Skin of body (tissue), 2 donors: Measurements from ENCODE around the gene SLC30A1. TPM values are rescaled to one million over a fixed set of nuclear protein-coding genes. Genes with fewer than 3 reads are reported as not detected.
A peak's percentile ranks its signal among the peaks of the same experiment; 100 is the strongest.
"Not testable (repeated sequence)": the region's sequence is repeated elsewhere in the genome, so short reads cannot be mapped to it uniquely, and the experiment has no call there.

Experiments used
- DNase-seq: peaks from one replicate; lab custom pipeline; 2025; lab: John Stamatoyannopoulos, UW
- total RNA-seq: library from RNA; depleted of rRNA; stranded (reverse); fragments of >200 nt; gene quantifications from one replicate; pipeline ENCODE4 v1.2.3, GENCODE V29; 2014

SLC30A1 gene, protein sequence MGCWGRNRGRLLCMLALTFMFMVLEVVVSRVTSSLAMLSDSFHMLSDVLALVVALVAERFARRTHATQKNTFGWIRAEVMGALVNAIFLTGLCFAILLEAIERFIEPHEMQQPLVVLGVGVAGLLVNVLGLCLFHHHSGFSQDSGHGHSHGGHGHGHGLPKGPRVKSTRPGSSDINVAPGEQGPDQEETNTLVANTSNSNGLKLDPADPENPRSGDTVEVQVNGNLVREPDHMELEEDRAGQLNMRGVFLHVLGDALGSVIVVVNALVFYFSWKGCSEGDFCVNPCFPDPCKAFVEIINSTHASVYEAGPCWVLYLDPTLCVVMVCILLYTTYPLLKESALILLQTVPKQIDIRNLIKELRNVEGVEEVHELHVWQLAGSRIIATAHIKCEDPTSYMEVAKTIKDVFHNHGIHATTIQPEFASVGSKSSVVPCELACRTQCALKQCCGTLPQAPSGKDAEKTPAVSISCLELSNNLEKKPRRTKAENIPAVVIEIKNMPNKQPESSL
- total RNA-seq = 51.7 TPM

DNA sequence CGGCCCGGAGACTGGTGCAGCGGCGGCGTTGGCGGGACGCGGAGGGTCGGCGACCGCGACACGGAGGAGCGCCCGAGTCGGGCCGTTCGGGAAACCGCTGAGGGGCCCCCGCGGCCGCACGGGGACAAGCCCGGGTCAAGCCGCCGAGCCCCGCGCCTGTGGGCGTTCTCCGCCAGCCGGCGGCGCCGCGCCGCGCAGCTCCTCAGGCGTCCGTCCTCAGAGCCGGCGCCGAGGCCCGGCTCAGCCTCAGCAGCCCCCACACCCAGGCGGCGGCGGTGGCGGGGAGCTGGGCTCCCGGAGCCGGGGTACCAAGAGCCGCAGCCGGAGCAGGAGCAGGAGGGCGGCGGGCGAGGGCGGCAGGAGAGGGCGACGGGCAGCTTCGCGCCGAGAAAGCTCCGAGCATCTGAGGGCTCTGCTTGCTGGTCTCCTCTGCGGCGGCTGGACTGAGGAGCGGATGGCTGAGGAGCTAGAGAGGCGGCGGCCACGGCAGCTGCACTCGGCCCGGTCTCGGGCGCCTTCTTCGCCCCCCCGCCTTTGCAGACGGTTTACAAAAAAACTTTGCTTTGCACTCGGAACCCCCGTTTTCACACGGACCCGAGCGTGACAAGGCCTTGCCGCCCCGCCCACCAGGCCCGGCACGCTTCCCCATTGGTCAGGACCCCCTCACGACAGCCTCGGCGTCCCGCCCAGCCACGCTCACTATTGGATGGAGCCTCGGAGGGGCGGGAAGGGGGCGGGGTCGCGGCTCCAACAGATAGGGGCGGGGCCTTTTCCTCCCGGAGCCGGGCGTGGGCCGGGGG is at the start of gene SLC30A1:
Gene SLC30A1 (minus strand): TSS at position 522 of the 800 bp plus-strand sequence. CDS start 549 bp downstream, outside the sequence.
- peak; percentile 99 for DNase-seq

DNA sequence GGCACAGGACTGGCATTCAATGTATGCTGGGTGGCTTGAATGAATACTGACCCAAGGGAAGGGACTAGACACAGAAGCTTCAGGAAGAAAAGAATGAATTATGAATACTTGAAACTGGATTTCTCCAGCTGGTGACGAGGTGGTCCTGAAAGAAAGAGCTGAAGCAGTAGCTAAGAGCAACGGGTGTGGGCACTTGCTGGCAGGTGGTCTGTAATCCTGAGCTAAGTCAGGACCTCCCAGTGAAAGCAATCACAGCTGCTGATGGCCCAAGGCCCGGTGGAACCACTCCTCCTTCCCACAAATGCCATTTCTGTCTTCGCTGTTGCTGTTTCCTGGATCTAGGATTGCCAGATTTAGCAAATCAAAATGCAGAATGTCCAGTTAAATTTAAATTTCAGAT is 49.5 kb upstream of the SLC30A1 start:
- DNase-seq = no peak

DNA sequence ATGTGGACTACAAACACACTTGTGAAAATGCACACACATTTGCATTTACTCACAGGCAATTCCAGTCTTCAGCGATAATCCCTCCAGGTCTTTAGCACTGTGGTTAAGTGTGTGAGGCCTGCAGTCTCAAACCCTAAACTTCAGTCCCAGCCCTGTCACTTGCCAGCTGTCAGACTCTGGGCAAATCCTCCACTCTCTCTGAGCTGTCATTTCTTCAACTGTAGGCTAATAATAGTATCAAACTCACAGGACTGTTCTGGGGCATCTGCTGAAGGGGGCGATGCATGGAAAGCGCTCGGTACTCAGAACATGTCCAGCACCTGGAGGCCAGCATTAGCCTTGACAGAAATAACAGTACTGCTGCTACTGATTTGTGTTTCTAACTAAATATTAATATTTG is 48.3 kb upstream of the SLC30A1 start:
- DNase-seq = no peak

DNA sequence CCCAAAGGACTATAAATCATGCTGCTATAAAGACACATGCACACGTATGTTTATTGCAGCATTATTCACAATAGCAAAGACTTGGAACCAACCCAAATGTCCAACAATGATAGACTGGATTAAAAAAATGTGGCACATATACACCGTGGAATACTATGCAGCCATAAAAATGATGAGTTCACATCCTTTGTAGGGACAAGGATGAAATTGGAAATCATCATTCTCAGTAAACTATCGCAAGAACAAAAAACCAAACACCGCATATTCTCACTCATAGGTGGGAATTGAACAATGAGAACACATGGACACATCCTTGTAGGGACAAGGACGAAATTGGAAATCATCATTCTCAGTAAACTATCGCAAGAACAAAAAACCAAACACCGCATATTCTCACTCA is 46.9 kb upstream of the SLC30A1 start:
- not testable (repeated sequence) for DNase-seq

DNA sequence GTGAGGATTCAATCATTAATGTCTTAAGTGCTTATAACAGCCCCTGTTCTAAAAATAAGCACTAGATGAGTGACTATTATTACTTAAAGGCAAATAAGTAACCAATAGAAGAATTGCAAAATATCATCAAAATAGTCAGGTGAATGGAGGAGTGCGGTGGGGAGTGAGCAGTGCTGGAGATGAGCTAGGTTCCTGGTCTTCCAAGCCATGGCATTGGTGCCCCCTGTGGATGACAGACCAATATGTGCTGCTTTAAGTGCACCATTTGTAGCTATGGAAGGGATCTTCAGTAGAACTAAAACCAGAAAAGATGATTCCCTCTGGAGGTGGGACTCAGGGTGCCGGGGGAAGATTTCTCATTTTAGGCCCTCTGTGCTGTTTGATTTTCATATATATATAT is 46.1 kb upstream of the SLC30A1 start:
- no peak for DNase-seq

DNA sequence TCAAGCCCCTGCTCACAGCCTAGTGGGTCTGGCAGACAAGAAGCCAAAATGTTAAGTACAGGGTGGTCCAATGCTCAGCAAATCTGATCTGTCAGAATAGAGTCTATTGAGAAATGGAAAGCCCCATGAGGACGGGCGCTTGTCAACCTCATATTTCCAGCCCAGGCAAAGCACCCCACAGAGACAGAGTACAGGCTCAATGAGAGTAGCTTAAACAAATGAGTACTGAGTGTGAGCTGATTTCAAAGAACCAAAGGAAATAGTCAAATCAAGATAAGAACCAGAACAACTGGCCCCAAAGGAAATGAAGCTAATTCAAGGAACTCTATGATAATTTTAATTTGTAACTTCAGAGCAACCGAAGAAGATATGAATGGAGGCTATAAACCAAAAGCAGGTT is 44.6 kb upstream of the SLC30A1 start:
- DNase-seq = no peak

DNA sequence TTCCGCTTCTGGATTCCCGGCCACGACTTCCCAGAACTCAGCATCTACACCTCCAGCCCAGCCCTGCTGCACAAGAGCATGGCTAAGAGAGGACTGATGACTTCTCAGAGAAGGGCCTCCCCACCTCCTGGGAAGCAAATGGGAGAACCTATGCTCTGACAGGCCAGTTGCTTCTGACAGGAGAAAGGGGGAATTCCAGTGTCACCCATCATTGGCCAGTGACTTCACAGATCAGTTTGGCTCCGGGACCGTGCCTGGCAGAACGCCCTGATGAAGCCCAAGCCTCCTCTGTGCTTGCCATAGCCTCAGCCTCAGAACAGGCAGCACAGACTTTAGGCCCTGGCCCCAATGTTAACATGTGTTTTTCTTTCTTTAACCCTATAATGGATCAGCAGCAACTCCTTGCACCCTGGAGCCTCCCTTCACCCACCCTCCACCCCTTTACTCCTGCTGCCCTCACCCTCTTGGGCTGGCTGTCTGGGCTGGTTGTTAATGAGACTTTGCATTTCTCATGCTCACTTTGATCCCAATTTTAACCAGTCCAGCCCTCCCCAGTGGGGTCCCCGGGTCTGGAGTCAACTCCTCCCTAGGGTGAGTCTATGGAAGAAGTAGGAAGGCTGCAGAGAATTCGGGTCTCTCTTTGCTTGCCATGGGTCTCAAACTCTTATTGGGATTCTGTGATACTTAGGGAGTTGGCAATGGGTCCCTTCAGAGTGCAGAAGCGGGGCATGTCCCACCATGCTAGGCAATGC is 42.7 kb upstream of the SLC30A1 start:
- DNase-seq = no peak

DNA sequence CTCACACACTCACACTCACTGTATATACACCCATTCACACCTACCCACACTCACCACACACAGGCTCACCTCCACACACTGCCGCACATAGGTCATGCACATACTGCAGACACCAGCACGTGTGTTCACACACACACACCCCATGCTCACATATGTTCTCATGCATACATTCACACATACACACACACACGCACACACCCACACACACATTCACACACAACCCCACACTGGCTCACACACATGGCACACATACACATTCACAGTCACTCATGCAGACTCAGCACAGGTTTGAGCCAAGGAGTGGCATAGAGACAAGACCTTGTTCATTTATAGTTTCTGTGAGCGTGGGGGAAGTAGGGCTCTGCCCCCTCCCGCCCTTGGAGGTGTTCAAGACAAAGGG is 41.1 kb upstream of the SLC30A1 start:
- no peak for DNase-seq

DNA sequence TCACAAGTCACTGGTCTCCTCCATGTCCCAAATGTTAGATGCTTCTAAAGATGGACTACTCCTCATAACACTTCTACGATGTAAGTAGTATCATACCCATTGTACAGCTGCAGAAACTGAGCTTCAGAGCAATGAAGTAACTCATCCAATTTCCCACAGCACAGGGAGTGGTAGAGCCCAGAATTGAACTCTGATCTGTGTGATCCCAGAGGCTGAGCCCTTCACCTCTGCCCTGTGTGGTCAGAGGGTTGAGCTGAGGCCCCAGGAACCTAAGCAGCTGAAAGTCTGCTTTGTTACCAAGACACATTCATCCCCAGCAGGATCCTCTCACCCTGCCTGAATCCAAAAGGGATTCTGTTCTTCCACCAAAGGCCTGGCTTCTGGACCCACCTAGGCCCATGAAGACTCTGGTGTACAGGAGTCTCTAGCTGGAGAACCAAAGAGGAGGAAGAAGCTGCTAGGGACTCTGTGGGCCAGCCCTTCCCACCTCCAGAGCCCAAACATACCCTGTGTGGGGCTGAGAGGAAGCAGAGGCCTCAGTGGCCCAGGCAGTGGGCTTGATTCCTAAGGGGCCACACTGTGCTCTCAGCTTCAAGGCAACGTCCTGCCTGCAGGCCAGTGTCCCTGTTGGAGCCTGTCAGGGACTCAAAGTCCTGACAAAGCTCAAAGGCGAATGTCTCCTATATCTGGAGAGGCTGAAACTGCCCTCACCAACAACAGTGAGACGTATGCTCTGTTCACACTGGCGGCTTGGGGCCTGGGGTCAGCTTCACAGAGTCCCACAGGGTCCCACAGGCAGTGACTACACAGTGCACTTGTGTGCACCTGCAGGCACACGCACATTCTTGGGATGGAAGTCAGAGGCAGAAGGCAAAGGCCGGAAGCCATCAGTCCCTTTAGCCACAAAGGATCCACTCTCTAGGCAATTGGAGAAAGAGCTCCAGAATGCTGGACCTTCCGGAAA is 40.4 kb upstream of the SLC30A1 start:
- DNase-seq = no peak

DNA sequence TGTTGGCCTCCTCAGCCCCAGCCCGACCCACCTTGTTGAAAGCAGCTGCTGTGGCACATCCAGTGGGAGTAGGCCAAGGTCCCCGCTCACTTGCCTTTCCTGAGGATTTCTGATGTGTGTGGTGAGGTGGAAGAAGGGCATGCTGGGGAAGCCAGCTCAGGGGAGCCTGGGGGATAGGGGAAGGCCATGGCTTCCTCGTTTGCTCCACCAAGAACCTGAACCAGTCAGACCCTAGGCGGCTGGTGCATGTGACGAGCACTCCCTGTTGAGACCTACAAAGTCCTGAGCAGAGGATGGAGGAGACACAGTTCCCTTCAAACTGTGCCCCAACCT is 38.0 kb upstream of the SLC30A1 start:
- DNase-seq = no peak

DNA sequence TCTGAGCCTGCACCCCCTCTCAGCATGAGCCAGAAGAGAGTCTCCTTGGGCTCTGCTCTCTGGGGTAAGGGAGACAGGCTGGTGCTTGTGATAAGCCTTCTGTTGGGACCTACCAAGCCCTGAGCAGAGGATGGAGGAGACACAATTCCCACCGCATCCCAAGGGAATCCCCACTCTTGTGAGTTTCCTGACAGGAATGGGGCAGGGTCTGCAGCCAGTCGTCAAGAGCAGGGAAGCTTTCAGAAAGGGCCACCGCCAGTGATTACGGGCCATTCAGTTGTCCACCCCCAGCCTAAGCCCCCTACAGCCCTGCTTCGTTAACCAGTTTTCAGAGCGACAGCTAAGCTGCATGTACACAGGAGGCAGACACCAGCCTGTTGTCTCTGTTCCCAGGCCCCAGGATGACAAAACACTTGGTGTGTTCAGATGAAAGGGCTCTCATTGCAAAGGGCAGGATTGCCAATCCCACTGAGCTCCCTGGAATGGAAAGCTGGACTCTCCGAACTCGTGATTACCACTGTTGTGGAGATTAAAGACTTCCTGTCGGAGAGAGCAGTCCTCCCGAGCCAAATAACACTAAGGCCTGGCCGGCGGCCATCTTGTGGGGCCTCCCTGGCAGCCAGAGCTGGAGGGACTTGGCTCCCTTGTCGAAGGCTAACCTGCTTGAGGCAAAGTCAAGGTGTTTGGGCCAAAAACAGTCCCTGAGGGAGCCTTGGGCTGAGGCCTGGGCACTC is 37.4 kb upstream of the SLC30A1 start:
- no peak for DNase-seq

DNA sequence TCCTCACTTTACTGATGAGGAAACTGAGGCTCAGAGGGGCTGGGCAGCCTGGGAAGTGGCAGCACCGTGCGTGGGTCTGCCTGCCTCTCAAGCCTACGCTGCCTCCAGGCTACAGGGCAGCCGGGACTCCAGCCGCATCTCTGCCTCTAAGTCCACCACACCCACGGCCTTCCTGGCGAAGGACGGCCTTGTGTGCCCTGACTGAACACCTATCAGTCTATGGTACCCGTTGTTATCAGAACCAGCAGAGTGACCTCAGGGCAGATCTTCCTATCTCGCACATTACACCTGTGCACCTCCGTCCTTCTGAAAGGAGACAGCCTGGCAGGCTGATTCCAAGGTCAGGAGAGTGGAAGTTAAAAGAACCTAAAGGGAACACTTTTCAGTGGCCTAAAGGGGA is 35.7 kb upstream of the SLC30A1 start:
- DNase-seq = no peak

DNA sequence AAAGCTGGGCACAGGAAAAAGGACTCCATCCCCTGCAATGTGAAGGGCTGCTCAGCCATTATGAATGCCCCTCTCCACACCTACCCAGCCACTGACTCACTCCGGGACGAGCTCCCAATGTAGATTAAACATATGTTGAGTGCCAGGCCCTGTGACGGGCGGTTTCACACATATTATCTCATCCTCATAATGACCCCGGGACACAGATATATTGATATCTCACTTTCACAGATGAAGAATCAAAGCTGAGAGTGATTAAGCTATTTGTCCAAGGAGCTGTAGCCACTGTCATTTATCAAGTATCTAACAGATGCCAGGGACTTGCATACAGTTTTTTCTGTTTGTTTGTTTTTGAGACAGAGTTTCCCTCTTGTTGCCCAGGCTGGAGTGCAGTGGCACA is 35.0 kb upstream of the SLC30A1 start:
- DNase-seq = no peak

DNA sequence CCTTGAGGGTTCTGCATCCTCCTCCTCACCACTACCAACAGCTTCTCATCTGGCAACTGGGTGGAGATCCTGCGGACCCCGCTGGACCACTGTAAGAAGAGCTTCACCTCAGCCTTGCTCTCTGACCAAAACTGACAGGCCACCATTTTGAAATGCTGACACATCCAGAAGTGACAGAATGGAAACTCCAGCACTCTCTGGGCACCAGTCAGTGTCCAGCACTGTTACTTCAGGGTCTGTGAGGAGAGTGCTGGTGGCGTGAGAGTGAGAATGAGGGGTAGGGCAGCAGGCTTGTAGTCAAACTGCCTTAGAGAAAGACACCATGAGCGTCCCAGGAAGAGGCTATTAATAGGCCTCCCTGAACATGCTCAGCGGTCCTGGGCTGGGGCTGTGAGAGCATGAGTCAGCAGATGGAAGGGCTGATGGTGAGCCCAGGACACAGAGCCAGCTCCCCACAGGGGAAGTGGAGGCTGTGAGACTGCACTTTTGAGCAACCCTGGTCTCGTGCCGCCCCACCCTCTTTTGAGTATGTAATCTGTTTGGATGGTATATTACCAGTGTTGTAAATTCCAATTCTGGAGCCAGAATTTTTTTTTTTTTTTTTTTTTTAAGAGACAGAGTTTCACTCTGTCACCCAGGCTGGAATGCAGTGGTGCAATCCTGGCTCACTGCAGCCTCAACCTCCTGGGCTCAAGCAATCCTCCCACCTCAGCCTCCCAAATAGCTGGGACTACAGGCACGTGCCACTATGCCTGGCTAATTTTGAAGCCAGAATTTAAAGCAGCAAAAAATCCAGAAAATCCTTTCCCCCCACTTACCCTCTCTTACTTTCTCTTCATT is 34.4 kb upstream of the SLC30A1 start:
- DNase-seq = no peak

DNA sequence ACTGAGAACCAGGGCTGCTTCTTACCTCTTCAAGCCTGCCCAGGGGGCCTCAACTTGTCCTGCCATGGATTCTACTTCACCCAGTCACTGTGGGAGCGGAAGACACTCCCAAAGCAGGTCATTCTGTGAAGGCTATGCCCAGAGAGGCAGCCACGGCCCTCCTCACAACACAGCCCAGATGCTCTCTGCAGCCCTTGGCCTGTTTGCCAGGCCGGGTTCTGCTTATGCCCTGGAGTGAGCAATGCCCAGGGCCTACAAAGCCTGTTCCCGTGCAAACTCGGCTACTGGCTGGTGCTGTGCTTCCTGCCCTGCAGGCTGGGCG is 33.8 kb upstream of the SLC30A1 start:
- DNase-seq = no peak

DNA sequence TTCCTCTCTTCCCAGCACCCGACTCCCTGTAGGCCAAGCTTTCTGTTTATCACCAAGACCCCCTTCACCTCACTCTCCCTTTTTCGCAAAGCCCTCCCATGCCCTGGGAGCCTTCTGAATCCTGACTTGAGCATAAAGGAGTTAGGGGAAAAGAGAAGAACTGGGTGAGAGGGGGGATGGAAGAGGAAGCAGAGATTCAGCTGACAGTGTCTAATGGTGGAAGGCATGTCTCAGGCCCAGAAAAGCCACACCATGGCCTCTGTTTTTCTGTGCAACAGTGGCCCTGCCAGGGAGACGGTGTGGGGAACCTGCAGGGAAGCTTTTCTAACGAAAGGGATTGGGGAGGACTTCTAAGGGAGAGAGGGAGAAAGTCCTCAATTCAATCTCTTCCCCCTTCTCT is 32.9 kb upstream of the SLC30A1 start:
- no peak for DNase-seq

DNA sequence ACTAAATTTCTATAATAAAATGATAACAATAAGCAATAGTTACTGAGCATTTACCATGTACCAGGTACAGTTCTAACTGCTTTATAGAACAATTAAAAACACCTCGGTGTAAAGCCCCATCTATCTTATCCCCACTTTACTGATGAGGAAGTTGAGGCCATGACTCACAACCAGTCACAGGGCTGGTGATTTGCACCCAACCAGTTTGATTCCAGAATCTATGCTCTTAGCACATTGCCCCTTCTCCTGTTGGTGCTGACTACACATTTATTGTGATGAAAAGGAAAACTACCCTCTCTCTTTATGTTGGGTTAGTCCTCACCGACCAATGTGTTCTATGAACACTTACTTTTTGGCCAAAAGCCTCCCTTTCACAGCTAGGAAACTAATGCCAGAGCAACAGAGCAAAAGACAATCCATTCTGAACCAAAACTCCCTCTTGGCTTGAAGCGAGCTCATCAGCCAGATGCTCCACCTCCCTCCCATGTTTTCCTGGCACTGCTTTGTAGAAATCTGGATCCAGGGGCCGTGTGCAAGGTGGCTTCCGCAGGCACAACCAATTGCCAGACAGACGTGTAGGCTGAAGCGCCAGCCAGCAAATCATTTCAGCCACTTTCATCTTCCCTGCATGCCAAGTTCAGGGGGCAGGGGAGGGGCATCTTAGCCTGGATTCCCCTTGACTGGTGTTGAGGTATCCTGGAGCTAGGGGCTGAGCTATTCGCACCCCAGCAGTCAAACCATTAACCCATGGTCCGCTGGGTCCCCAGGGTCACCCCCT is 32.0 kb upstream of the SLC30A1 start:
- peak; percentile 61 for DNase-seq
